Mucosa of gallbladder (tissue), 1 donor: ENCODE results near the gene AOAH. TPM values are rescaled to one million over a fixed set of nuclear protein-coding genes. Genes with fewer than 3 reads are reported as not detected.

Experiments used
- DNase-seq: peaks from one replicate; pipeline ENCODE4 v3.0.0-alpha.2; 2020; ENCODE audit warnings: low spot score
- total RNA-seq: library from RNA; stranded (reverse); gene quantifications from one replicate; pipeline ENCODE4 v1.2.1, GENCODE V29; 2021
- donor health status: DM: no; HTN: no; CAD: no.

Gene AOAH
- total RNA-seq, 1 donor from 2014 or later = 17.0 TPM

- DNase-seq = no peak
Observed at GRCh38 chr7:36692456-36692855, 31.8 kb downstream of the AOAH start.

GRCh38 chr7:36691983-36692382 is 32.3 kb downstream of the AOAH start:
- DNase-seq = no peak

GRCh38 chr7:36690514-36691187 is 33.6 kb downstream of the AOAH start:
- DNase-seq = no peak

GRCh38 chr7:36690041-36690440 is 34.3 kb downstream of the AOAH start:
- no peak for DNase-seq

GRCh38 chr7:36686499-36686898 is 37.8 kb downstream of the AOAH start:
- no peak for DNase-seq

- no peak for DNase-seq
Observed at GRCh38 chr7:36684954-36685353, 39.3 kb downstream of the AOAH start.

- DNase-seq = no peak
Observed at GRCh38 chr7:36683695-36684357, 40.5 kb downstream of the AOAH start.

- no peak for DNase-seq
Observed at GRCh38 chr7:36683111-36683510, 41.2 kb downstream of the AOAH start.

- no peak for DNase-seq
Observed at GRCh38 chr7:36682102-36682501, 42.2 kb downstream of the AOAH start.

- DNase-seq = no peak
Observed at GRCh38 chr7:36677769-36678437, 46.4 kb downstream of the AOAH start.

GRCh38 chr7:36673703-36674102 is 50.6 kb downstream of the AOAH start:
- no peak for DNase-seq

- no peak for DNase-seq
Observed at GRCh38 chr7:36671432-36671829, 52.9 kb downstream of the AOAH start.

- peak; percentile 61 for DNase-seq
Observed at GRCh38 chr7:36670585-36671431, 53.5 kb downstream of the AOAH start.

- DNase-seq = no peak
Observed at GRCh38 chr7:36668750-36669149, 55.5 kb downstream of the AOAH start.

GRCh38 chr7:36668080-36668479 is 56.2 kb downstream of the AOAH start:
- no peak for DNase-seq

GRCh38 chr7:36667007-36667745 is 57.1 kb downstream of the AOAH start:
- no peak for DNase-seq

- DNase-seq = no peak
Observed at GRCh38 chr7:36663481-36663880, 60.8 kb downstream of the AOAH start.

- no peak for DNase-seq
Observed at GRCh38 chr7:36661135-36661840, 63.0 kb downstream of the AOAH start.

- DNase-seq = no peak
Observed at GRCh38 chr7:36659638-36660341, 64.5 kb downstream of the AOAH start.

GRCh38 chr7:36659172-36659516 is 65.2 kb downstream of the AOAH start:
- DNase-seq = no peak
